Memory B cell (primary cell): ENCODE measurements around the gene CRELD2.

Experiments used
- ATAC-seq: fragments of 150-1000 bp; cut with Tn5 transposase; 2 replicates; pipeline ENCODE4 v1.10.0; 2021; ENCODE audit warnings: low read depth, mild to moderate bottlenecking, moderate library complexity
- DNase-seq, 2 donors: peaks; one replicate each; pipeline ENCODE4 v3.0.0; 2022; ENCODE audit warnings: low spot score in 2 of 2
- H3K27ac Mint-ChIP-seq: one replicate; pipeline ENCODE4 v1.8.0; 2022; ENCODE audit warnings: mild to moderate bottlenecking, moderate library complexity, mixed read lengths
- H3K27me3 Mint-ChIP-seq: one replicate; pipeline ENCODE4 v1.8.0; 2022; ENCODE audit warnings: mixed read lengths
- H3K36me3 Mint-ChIP-seq: one replicate; pipeline ENCODE4 v1.8.0; 2022; ENCODE audit warnings: mild to moderate bottlenecking, mixed read lengths
- H3K4me1 Mint-ChIP-seq: one replicate; pipeline ENCODE4 v1.8.0; 2022; ENCODE audit warnings: mixed read lengths
- H3K4me3 Mint-ChIP-seq: one replicate; pipeline ENCODE4 v1.8.0; 2022; ENCODE audit warnings: mild to moderate bottlenecking, moderate library complexity, mixed read lengths
- H3K9me3 Mint-ChIP-seq: one replicate; pipeline ENCODE4 v1.8.0; 2022; ENCODE audit warnings: mixed read lengths

Gene CRELD2

DNA sequence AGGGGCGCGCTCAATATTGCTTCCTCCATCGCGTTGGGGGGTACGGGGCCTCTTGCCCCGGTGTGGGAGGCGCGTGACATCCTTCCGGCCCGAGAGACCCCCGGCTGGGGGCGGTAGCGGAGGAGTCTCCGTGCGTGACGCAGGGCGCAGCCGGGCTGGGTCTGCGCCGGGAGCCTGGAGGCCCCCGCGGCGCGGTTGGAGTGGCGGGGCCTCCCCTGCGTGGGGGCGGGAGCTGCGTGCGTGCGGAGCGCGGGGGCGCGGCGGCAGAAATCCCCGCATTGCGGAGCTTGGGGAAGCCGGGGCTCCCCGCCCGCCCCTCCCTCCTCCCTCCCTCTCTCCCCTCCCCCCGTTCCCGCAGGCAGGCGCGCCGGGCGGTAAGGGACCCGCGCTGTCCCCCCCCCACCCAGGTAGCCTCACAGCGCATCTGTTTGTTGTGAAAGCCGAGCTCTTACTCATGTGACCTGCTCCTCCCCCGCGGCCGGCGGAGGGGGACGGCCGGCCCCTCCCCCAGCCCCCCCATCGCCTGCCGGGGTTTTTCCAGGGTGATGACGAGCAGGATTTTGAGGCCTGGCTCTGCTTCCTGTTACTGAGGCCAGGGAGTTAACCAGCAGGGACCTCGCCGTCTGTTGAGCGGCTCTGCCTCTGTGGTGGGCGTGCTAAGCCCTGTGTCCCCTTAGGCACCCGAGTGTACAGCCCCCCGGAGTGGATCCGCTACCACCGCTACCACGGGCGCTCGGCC is 43.7 kb downstream of the CRELD2 start:
- Mint-ChIP-seq H3K36me3 (peaks cover 4% of the 10 kb centered on the region), H3K27me3 (no peaks in the 10 kb centered on the region), H3K4me3 (peak overlapping the region; percentile 89), H3K4me1 (peaks cover 34% of the 10 kb centered on the region), H3K27ac (peak overlapping the region; percentile 96), H3K9me3 (no peaks in the 10 kb centered on the region)
- DNase-seq = peak; percentile 65 to 69
- peak; percentile 25 for ATAC-seq

DNA sequence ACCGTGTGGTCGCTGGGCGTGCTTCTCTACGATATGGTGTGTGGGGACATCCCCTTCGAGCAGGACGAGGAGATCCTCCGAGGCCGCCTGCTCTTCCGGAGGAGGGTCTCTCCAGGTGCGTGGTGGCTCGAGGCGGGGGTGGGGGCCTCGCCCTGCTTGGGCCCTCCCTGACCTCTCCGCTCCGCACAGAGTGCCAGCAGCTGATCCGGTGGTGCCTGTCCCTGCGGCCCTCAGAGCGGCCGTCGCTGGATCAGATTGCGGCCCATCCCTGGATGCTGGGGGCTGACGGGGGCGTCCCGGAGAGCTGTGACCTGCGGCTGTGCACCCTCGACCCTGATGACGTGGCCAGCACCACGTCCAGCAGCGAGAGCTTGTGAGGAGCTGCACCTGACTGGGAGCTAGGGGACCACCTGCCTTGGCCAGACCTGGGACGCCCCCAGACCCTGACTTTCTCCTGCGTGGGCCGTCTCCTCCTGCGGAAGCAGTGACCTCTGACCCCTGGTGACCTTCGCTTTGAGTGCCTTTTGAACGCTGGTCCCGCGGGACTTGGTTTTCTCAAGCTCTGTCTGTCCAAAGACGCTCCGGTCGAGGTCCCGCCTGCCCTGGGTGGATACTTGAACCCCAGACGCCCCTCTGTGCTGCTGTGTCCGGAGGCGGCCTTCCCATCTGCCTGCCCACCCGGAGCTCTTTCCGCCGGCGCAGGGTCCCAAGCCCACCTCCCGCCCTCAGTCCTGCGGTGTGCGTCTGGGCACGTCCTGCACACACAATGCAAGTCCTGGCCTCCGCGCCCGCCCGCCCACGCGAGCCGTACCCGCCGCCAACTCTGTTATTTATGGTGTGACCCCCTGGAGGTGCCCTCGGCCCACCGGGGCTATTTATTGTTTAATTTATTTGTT is 44.6 kb downstream of the CRELD2 start:
- peak overlapping the region; percentile 63 for H3K4me3 Mint-ChIP-seq
- H3K9me3 Mint-ChIP-seq = no peaks in the 10 kb centered on the region
- no peak for ATAC-seq
- DNase-seq = no peak
- H3K4me1 Mint-ChIP-seq = peaks cover 40% of the 10 kb centered on the region
- H3K27ac Mint-ChIP-seq = peak overlapping the region; percentile 96
- H3K36me3 Mint-ChIP-seq = peaks cover 4% of the 10 kb centered on the region
- no peaks in the 10 kb centered on the region for H3K27me3 Mint-ChIP-seq

DNA sequence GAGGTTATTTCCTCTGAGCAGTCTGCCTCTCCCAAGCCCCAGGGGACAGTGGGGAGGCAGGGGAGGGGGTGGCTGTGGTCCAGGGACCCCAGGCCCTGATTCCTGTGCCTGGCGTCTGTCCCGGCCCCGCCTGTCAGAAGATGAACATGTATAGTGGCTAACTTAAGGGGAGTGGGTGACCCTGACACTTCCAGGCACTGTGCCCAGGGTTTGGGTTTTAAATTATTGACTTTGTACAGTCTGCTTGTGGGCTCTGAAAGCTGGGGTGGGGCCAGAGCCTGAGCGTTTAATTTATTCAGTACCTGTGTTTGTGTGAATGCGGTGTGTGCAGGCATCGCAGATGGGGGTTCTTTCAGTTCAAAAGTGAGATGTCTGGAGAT is 45.2 kb downstream of the CRELD2 start:
- Mint-ChIP-seq H3K4me3 (peak overlapping the region; percentile 5), H3K27me3 (no peaks in the 10 kb centered on the region), H3K9me3 (no peaks in the 10 kb centered on the region), H3K36me3 (peaks cover 4% of the 10 kb centered on the region), H3K27ac (peak overlapping the region; percentile 96), H3K4me1 (peaks cover 38% of the 10 kb centered on the region)
- DNase-seq = peak in 1 of 2 donors; percentile 17
- ATAC-seq = no peak

DNA sequence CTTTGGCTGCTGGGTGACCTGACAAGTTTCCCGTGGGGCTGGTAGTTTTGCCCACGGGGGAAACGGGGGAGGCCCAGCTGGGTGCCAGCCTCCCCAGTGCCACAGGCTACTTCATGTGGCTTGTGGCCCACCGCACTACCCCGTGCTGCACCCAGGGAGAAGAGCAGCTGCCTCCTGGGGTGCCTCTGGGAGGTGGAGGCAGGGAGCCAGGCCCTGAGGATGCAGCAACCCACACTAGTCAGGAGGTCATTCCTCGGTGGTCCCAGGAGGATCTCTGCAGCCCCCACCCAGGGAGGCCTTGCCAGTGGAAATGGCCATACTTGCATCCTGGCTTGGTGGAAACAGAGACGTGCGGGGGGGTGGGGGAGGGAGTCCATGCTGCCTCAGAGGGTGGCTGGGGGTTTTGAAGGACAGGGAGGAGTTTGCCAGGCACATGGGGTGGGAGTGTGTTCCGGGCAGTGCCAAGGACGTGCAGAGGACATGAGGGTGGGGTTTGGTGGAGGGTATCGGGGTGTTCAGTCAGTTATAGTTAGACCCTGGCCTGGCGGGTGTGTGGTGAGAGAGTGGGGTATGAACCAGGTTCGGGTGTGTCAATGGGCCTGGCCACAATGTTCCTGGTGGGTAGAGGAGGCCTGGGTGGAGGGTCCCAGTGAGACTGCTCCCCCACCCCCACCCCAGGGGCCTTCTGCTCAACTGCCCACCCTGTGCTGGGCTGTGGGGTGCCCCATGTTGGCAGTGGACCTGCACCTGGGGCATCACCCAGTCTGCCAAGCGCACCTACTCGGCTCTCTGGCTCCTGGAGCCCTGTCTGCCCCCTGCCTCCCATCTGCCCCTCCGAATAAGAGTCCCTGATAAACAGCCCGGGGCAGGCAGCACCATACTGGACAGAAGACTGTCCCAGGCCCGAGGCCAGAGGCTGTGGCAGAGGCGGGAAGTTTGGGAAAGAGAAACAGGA is 46.0 kb downstream of the CRELD2 start:
- no peak overlapping the region for H3K4me3 Mint-ChIP-seq
- peak overlapping the region; percentile 96 for H3K27ac Mint-ChIP-seq
- peak in 1 of 2 donors; percentile 39 for DNase-seq
- peaks cover 33% of the 10 kb centered on the region for H3K4me1 Mint-ChIP-seq
- ATAC-seq = no peak
- H3K9me3 Mint-ChIP-seq = no peaks in the 10 kb centered on the region
- no peaks in the 10 kb centered on the region for H3K27me3 Mint-ChIP-seq
- H3K36me3 Mint-ChIP-seq = peaks cover 4% of the 10 kb centered on the region

DNA sequence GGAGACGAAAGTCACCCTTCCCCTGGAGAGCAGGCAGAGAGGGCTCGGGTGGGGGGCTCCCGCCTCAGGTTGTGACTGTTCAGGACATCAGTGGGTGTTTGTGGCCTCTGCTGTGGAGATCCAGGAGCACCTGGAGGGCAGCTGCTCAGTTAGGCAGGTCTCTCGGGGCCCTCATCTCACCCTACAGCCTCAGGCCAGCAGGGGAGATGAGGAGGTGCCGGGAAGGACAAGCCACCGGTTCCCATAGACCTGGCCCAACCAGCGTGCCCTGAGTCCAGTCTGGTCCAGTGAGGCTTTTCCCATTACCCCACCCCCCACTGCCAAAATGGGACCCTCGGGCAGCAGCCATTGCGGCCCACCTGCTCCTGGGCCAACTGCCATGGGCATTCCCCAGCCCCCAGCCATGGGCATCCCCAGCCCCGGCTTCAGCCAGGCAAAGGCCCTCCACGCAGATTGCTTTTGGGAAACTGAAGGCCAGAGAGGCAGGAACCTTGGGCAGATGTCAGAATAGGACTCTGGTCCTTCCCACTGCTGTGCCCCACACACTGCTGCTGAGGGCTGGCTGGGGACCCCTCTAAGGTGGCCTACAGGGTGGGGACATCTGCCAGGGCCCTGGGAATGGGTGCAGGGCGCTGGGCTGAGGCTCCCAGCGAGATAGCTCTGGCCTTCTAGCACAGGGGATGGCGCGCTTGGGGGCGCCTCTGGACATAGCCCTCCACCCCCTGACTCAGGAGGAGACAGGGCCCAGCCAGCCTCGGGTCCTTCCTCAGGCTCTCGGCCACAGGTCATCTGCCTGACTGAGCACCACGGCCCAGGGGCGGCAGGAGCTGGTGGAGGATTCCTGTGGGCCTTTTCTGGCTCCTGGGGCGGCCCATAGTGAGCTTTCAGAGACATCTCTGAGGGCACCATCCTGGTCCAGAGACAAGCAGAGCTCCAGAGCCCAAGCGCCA is 46.9 kb downstream of the CRELD2 start:
- ATAC-seq = no peak
- Mint-ChIP-seq H3K27ac (peak overlapping the region; percentile 96), H3K36me3 (peaks cover 4% of the 10 kb centered on the region), H3K4me3 (no peak overlapping the region), H3K27me3 (no peaks in the 10 kb centered on the region), H3K4me1 (peaks cover 31% of the 10 kb centered on the region), H3K9me3 (no peaks in the 10 kb centered on the region)
- DNase-seq = peak in 1 of 2 donors; percentile 48

DNA sequence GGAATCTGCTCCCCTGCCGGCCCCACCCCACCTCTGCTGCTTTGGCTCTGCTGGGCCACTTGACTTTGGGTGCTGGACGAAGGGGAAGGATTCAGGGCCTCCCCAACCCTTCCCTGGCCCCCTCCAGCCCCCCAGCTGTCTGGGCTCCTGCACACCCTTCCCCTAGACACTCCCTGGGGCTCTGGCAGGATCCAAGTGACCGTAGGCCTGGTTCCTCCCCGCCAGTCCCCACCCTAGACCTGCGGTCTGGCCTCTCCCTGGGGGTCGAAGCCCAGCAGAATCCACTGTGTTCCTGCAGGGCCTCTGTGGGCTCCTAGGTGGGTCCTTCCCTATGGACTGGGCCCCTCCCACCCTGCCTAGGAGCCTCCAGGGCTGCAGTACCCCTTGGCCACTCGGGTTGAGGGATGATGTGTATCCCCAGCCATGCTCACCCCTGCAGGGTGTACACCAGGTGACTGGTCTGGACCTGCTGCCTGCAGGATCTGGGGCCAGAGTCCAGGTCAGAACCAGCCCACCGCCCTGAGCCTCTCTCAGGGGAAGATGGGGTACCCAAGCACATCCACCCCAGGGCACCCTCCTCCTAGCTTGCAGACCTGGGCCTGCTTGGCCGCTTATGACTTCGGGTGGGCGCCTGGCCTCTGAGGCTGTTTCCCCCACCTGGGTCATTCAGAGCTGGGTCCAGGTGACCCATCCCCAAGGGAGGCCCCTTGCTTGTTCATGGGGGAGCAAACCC is 47.8 kb downstream of the CRELD2 start:
- no peaks in the 10 kb centered on the region for H3K27me3 Mint-ChIP-seq
- H3K36me3 Mint-ChIP-seq = peaks cover 4% of the 10 kb centered on the region
- ATAC-seq (no peak), DNase-seq (peak in 1 of 2 donors; percentile 40)
- peak overlapping the region; percentile 96 for H3K27ac Mint-ChIP-seq
- H3K4me1 Mint-ChIP-seq = peaks cover 39% of the 10 kb centered on the region
- H3K9me3 Mint-ChIP-seq = no peaks in the 10 kb centered on the region
- no peak overlapping the region for H3K4me3 Mint-ChIP-seq

DNA sequence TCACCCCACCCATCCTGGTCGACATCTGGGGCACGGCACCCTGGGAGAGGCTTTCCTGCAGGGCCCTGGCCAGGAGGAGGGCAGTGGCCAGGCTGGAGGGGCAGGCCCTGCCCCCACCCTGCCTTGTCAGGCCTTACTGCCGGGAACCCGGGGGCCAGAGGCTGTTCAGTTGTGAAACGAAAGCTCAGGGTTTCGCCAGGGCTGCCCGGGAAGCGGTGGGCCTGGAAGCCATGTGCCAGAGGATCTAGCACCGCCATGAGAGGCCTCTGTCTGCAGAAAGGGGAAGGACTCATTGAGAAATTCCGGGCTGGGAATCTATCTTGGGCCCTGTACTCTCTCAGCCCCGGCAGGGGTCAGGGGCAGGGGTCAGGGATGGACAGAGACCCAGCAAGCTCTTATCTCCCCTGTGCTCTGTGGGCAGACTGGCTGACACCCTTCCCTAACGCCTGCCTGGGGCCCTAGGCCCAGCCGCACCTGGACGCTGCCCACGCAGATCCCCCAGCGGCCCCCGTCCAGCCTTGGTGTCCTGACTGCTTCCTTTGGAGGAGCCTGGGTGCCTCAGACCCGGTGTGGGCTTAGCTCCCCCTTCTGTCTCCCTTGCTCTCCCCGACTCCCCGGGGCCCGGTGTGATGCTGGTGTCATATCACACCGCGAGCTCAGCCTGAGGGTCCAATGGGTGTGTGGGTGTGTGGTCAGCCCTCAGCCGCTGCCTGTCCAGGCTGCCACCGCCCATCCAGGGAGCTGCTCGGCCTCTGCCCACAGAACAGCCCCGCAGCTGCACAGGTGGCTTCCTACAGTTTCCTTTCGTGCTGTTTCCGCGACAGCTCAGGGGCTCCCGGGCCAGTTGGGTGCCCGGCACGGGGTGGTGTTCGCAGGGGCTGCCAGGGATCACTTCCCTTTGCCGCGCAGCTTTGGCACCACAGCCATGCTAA is 48.6 kb downstream of the CRELD2 start:
- H3K27me3 Mint-ChIP-seq = no peaks in the 10 kb centered on the region
- no peaks in the 10 kb centered on the region for H3K36me3 Mint-ChIP-seq
- DNase-seq (peak in 1 of 2 donors; percentile 61), ATAC-seq (peak; percentile 29)
- H3K9me3 Mint-ChIP-seq = no peaks in the 10 kb centered on the region
- peak overlapping the region; percentile 91 for H3K27ac Mint-ChIP-seq
- peaks cover 39% of the 10 kb centered on the region for H3K4me1 Mint-ChIP-seq
- H3K4me3 Mint-ChIP-seq = no peak overlapping the region

DNA sequence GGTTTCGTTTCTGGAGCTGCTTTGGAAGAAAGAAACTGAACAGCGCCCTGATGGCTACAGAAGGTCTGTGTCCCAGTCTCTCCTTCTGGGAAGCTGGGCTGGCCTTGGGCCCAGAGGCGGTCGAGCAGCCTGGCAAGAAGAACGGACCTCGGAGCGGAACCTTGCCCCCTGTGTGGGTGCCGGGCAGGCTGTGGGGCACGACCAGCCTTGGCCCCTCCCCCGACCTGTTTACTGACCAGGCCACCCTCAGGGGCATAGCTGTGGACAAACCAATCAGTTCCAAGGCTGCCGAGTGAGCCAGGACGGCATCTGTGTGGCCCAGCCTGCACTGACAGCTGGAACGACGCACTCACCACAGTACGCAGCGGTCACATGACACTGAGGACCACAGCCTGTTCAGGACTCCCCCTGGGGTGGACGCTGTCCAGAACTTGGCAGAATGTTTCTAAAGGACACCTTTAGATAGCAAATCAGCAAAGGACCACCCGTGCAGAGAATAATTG is 49.3 kb downstream of the CRELD2 start:
- Mint-ChIP-seq H3K27me3 (no peaks in the 10 kb centered on the region), H3K4me1 (peaks cover 39% of the 10 kb centered on the region), H3K36me3 (no peaks in the 10 kb centered on the region), H3K4me3 (no peak overlapping the region), H3K9me3 (no peaks in the 10 kb centered on the region), H3K27ac (peak overlapping the region; percentile 91)
- DNase-seq = no peak
- no peak for ATAC-seq

DNA sequence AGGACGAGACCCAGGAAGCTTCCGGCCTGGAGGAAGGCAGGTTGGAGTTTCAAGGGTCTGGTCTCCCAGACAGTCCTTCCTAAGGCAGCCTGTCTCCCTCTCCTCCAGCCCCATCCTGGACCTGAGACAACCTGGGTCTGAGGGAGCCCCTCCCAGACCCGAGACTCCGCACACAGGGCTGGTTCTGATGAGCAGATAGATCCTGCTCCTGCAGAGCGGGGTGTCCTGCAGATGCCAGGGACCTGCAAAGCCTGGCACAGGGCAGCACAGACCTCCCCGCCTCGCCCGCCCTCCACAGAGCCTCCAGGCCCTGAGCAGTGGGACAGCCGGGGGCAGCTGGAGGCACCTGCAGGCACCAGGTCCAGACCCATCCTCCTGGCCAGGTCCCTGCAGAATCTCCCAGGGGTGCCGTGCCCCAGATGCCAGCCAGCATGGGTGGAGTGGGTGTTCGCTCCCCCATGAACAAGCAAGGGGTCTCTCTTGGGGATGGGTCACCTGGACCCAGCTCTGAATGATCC is 49.9 kb downstream of the CRELD2 start:
- H3K9me3 Mint-ChIP-seq = no peaks in the 10 kb centered on the region
- ATAC-seq (no peak), DNase-seq (peak in 1 of 2 donors; percentile 30)
- H3K27ac Mint-ChIP-seq = no peak overlapping the region
- H3K27me3 Mint-ChIP-seq = no peaks in the 10 kb centered on the region
- H3K4me1 Mint-ChIP-seq = peaks cover 38% of the 10 kb centered on the region
- no peaks in the 10 kb centered on the region for H3K36me3 Mint-ChIP-seq
- no peak overlapping the region for H3K4me3 Mint-ChIP-seq

DNA sequence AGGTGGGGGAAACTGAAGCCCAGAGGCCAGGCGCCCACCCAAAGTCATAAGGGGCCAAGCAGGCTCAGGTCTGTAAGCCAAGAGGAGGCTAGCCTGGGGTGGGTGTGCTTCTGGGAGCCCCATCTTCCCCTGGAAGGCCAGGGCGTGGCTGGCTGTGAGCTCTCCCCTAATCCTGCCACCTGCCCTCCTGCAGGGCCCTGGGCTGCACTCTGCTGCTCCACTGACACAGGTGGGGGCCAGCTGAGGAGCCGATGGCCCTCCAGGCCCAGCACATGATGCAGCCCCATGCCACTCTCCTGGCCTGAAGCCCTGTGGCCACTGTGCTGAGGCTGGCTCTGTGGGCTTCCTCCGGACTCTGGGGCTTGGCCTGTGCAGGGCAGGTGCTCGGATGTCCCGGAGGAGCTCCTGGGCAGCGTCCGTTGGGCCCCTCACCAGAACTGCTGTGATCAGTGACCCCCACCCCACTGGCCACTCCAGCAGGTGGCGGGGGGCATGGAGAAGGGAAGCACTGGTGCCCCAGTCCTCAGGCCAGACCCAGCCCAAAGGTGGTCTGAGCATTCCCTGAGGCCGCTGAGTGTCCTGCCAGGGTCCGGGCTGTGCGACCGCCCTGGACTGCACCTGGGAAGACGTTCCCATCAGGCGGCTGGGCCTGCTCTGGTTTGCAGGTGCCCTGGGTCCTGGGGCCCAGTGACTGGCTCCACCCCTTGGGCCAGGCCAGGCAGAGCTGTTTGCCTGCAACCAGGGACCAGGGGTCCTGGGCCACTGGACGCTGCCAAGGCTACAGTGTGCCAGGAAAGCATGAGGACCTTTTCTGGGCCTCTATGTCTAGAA is 50.6 kb downstream of the CRELD2 start:
- Mint-ChIP-seq H3K27me3 (no peaks in the 10 kb centered on the region), H3K27ac (no peak overlapping the region), H3K9me3 (no peaks in the 10 kb centered on the region), H3K4me1 (peaks cover 31% of the 10 kb centered on the region), H3K36me3 (no peaks in the 10 kb centered on the region), H3K4me3 (no peak overlapping the region)
- ATAC-seq (no peak), DNase-seq (peak in 1 of 2 donors; percentile 22)
